Stimulated activated CD4-positive, alpha-beta T cell treated with anti-CD3 and anti-CD28 coated beads, Interleukin-4, amount 100 ng/mL, for 48 hours (primary cell): ENCODE results near the gene ST3GAL3.

ENCODE experiments used
- DNase-seq, 2 donors: peaks; one replicate each; pipeline ENCODE4 v3.0.0-alpha.2; 2020; ENCODE audit warnings: low read depth in 2 of 2

The ST3GAL3 gene

DNA sequence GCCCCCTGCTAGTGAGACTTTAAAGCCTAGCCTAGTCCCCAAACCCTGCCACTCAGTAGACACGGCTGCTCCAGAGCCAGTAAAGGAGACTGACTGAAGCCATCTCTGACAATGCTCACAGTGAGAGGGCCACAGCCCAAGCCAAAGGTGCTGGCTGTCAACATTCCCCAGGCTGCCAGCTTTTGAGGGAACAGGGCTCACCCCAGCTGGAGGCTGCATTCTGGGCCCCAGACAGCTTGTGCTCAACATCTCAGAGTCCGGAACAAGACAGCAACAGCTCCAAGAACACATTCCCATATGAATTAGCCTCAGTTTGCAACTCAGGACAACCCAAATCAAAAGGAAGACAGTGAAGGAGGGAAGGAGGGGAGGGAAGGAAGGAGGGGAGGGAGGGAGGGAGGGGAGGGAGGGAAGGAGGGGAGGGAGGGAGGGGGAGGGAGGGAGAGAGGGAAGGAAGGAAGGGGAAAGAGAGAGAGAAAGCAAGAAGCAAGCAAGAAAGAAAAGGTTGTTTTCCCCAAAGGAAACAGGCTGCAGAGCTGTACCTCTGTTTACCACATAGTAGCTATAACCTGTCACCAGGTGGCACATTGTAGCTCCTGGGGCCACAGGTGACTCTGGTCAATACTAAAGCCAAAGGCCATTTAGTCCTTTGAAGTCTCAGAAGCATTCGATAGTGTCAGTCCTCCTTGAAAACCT is 231.7 kb downstream of the ST3GAL3 start:
- DNase-seq, result no peak

DNA sequence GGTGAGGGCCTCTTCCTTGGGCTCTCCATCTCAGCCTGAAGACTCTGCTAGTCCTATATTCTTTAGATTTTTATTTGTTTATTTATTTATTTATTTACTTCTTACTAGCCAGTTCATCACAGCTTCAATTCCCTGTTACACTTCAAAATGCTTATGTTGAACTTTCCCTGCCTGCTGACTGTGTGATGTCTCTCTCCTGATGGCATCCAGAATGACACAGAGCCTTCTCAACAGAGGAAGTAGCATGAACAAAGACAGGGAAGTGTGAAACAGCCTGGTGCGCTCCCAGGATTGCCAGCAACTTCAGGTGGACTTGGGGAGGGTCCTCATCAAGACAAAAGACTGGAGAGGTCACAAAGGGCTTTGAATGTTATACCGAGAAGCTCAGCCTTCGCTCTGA is 235.1 kb downstream of the ST3GAL3 start:
- no peak for DNase-seq

DNA sequence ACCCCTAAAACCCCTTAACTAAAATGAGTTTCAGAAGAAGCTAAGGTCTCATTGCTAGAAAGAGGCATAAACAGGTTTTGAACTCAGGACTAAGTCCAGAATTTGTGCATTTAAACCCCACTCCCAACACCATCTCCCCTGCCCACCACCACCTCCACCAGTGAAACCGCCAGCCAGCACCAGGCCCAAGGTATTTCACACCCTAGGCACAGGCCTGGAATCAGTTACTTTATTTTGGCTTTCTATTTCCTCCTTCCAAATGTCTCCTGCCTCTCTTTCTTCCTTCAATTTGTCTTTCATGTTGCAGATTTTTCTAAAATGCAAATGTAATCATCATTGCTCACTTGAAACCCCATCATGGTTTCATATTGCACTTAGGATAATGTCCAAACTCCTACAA is 237.5 kb downstream of the ST3GAL3 start:
- DNase-seq, result no peak

GRCh38 chr1:43945674-43946235 is 238.4 kb downstream of the ST3GAL3 start:
- no peak for DNase-seq

GRCh38 chr1:43946236-43947060 is 239.1 kb downstream of the ST3GAL3 start, which contains the start of gene IPO13:
Gene IPO13 (plus strand): TSS chr1:43946950. CDS start chr1:43947601, 651 bp downstream.
- DNase-seq, result peak; percentile 90 to 95

DNA sequence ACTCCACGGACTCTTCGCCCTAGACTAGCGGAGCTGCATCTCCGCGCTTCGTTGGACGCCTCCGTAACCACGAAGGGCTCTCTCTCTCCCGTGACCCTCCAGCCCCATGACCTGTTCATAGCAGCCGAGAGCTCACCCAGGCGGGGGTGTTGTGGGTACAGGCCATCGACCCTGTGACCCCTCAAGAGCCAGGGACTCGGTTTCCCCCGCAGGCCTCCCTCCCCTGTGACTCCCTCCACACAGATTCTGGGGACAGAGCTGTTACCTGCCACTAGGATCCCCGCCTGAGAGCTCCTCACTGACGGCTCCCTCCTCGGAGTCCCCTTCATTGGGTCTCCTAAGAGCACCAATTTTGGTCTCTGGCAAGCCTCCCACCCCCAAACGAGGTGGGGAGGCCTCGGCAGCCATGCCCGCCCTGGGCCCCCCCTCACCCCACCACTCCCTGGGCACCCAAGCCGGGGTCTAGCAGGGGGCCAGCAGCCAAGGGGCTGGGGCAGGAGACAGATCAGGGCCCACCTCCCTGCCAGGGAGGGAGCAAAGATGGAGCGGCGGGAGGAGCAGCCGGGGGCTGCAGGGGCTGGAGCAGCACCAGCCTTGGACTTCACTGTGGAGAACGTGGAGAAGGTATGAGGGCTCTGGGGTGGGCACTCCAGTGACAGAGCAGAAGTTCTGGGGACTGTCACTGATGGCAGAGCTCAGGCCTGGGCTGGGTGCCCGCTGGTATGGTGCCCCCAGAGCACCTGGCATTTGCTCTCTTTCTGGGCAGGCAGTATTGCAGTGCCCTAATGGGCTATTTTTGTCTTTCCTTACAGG is 239.9 kb downstream of the ST3GAL3 start:
- DNase-seq, result no peak

DNA sequence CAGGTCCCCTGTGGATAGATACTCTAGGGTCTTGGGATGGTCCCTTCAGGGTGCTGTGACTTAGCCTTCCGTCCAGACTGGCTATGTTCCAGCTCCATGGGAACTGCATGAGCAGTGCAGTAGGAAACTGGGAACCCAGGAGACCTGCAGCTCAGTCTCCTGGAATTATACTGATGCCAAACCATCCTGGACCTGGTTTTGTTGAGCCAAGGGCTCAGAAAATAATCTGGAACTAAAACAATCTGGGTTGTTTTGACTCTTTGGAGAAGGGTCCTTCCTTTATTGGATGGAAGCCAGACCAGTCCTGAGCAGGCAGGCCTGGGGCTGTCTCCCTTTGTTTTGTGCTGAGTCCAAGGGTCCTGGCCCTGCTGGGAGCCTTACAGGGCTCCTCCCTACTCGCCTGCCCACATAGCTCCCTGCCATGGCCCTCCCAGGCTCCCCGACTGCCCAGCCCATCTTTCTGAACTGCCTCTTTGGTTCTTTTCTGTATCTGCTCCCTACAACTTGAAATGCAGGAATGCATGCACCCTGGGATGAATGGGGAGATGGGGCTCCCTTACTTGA is 240.6 kb downstream of the ST3GAL3 start:
- DNase-seq, result no peak

DNA sequence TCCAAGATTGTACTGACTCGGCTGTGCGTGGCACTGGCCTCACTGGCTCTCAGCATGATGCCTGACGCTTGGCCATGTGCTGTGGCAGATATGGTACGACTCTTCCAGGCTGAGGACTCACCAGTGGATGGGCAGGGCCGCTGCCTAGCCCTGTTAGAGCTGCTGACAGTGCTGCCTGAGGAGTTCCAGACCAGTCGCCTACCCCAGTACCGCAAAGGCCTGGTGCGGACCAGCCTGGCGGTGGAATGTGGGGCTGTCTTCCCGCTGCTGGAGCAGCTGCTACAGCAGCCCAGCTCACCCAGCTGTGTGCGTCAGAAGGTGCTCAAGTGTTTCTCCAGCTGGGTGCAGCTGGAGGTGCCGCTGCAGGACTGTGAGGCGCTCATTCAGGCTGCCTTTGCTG is 242.3 kb downstream of the ST3GAL3 start:
- DNase-seq, result no peak

GRCh38 chr1:43951021-43951985 is 244.0 kb downstream of the ST3GAL3 start:
- no peak for DNase-seq

- DNase-seq, result no peak
Measured at GRCh38 chr1:43952731-43953346, 245.5 kb downstream of the ST3GAL3 start.

- no peak for DNase-seq
Measured at GRCh38 chr1:43953361-43953760, 246.0 kb downstream of the ST3GAL3 start.

DNA sequence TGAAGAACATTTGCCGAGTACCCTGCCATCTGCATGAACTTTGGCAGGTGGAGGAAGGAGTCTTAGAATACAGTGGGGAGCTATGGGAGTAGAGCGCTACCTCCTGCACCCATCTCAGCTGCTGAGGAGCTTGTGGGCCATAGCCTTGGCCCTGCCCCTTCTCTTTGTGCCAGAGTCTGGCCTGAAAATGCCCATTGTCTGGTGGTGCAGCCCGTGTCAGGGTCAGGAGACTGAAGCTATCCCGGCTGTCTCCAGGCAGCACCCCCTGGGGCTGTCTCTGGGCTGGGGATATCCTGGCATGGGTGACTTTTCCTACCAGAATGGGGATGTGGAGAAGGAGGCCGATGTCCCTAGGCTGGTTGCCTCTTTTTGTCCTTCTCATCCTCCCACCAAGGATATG is 246.7 kb downstream of the ST3GAL3 start:
- no peak for DNase-seq

- DNase-seq, result no peak
Measured at GRCh38 chr1:43956234-43956633, 248.9 kb downstream of the ST3GAL3 start.

DNA sequence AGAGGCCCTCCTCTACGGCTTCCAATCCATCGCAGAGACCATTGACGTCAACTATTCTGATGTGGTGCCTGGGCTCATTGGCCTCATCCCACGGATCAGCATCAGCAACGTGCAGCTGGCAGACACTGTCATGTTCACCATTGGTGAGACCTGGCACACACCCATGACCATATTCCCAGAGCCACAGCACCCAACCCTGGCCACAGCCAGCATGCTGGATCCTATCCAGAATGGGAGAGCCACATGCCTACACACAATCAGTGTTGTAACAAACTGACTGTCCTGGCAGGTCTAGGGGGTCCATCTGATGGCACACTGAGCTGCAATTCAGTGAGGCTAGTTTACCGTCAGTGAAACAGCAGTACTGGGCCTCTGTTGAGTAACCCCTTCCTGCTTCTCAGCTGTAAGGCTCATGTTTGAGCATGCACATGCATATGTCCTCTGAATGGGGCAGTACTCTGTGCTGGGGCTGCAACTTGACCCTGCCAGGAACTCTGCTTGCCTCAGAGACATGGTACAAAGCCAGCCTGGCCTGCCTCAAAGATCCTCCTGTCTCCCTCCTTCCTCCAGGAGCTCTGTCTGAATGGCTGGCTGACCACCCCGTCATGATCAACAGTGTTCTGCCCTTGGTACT is 250.2 kb downstream of the ST3GAL3 start:
- no peak for DNase-seq

DNA sequence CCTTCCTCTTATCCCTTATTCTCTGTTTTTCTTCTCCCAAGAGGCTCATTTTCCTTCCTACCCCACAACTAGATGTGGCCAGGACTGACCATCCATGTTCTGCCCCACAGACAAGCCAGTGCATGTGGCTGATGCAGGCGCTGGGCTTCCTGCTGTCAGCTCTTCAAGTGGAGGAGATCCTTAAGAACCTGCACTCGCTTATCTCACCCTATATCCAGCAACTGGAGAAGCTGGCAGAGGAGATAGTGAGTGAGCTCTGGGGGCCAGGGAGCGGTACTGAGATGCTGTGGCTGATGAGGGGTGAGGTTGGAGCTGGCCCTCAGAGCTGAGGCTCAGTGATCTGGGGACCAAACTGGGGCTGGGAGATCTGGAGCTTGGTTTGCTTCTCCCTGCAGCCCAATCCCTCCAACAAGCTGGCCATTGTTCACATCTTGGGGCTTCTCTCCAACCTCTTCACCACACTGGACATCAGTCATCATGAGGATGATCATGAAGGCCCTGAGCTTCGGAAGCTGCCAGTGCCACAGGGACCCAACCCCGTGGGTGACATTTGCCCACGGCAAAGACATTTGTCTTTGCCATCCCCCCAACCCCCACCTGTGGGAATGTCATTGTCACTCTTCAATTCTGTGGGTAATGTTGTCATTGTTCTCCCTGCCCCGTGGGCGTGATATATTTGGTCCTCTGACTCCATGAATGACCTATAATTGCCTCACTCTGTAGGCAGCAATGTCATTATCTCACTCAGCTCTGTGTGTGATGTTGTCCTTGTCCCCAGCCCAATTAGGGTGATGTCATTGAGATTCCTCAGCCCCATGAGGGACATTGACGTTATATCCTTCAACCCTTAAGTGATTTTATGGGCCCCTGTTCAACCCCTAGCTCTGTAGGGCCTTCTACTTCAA is 251.3 kb downstream of the ST3GAL3 start:
- DNase-seq, result no peak

DNA sequence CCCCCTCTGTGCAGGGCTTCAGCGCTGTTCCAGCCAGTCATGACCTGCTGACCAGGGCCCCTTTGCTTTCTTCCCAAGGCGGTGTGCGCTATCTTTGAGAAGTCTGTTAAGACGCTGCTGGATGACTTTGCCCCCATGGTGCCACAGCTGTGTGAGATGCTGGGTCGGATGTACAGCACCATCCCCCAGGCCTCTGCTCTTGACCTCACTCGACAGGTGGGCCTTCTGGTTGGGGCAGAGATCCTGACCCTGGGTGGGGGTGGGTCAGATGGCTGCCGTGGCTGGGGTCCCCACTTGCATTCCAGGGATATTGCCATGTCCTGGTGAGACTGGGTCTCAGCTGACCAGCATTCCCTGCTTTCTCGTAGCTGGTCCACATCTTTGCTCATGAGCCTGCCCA is 253.5 kb downstream of the ST3GAL3 start:
- DNase-seq, result no peak

DNA sequence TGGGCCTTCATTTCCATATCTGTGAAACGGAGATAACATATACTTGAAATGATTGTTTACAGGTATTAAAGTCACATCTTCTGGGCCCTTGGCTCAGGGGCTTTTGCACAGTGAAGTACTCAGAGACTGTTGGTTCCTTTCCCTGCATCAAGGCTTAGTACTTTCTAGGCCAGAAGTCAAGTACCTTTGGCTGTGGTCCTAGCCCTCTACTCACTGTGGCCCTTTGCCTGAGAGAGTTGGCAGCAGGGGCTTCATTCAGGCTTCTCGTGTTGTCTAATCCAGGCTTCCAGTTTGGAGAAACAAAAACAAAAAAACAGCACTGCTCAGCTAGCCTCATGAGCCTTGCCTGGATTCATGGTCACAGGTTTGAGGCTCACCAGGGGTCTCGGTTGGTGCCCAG is 254.4 kb downstream of the ST3GAL3 start:
- DNase-seq, result no peak

DNA sequence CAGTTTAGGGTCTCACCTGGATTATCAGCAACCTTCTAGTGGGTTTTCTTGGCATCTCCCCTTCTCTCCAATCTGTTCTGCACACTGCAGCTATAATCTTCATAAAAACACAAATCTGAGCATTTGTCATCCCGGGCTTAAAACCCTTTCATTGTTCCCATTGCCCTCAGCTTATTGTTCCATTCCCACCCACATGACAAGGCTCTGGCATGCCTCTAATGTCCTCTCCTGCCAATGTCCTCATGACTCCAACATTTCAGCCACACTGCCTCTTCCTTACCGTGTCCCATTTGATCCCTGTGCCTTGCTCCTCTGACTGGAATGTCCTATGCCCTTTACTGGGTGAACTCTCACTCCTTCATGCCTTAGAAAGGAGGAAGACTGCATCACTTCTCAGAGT is 255.0 kb downstream of the ST3GAL3 start:
- no peak for DNase-seq

- no peak for DNase-seq
Measured at GRCh38 chr1:43963006-43963405, 255.7 kb downstream of the ST3GAL3 start.
